Kidney (tissue), 14 donors: Measurements from ENCODE around the gene CDC34. TPM values are rescaled to one million over a fixed set of nuclear protein-coding genes. Genes with fewer than 3 reads are reported as not detected.

Source experiments
- DNase-seq, 5 donors: peaks; one replicate each; pipeline ENCODE4 v3.0.0-alpha.2; 2013 to 2020
- FAIRE-seq: peaks from 2 replicates; lab custom pipeline; 2012; peaks lifted over from hg19 to GRCh38; lab: Jason Lieb, UNC
- H3K27ac ChIP-seq, 2 donors: one replicate each; pipeline ENCODE4 v1.7.0; 2013; ENCODE audit warnings: low read depth in 2 of 2, low read length in 2 of 2, inconsistent platforms in 1 of 2
- H3K27me3 ChIP-seq: one replicate; pipeline ENCODE4 v1.7.1; 2013; ENCODE audit warnings: low read length, inconsistent platforms; ENCODE audit not compliant: control insufficient read depth, insufficient read depth
- H3K36me3 ChIP-seq, 3 donors: one replicate each; pipeline versions ENCODE4 v1.7.0 to v1.7.1; 2013; ENCODE audit warnings: low read length in 3 of 3, control low read depth in 1 of 3, inconsistent platforms in 1 of 3; ENCODE audit not compliant: insufficient read depth in 3 of 3, control insufficient read depth in 2 of 3
- H3K4me1 ChIP-seq, 3 donors: one replicate each; pipeline versions ENCODE4 v1.7.0 to v1.7.1; 2013; ENCODE audit warnings: low read length in 3 of 3, inconsistent platforms in 1 of 3, low read depth in 1 of 3; ENCODE audit not compliant: control insufficient read depth in 2 of 3, insufficient read depth in 2 of 3
- H3K4me3 ChIP-seq, 3 donors: one replicate each; pipeline versions ENCODE4 v1.7.0 to v1.8.1; 2013; ENCODE audit warnings: low read length in 3 of 3, control low read depth in 1 of 3, inconsistent platforms in 1 of 3
- H3K9ac ChIP-seq, 3 donors: one replicate each; pipeline versions ENCODE4 v1.7.0 to v1.7.1; 2013; ENCODE audit warnings: low read length in 3 of 3, control low read depth in 1 of 3, inconsistent platforms in 1 of 3
- H3K9me3 ChIP-seq, 3 donors: one replicate each; pipeline versions ENCODE4 v1.7.0 to v1.7.1; 2013; ENCODE audit warnings: low read length in 3 of 3, control low read depth in 1 of 3, inconsistent platforms in 1 of 3; ENCODE audit not compliant: control insufficient read depth in 2 of 3, insufficient read depth in 1 of 3
- CTCF ChIP-seq: IDR thresholded peaks from 3 replicates; pipeline ENCODE4 v1.5.1; 2012; ENCODE audit warnings: mild to moderate bottlenecking, moderate library complexity, borderline replicate concordance; ENCODE audit not compliant: insufficient read depth; ENCODE audit errors: extremely low read depth
- intact Hi-C: fragments of 100-400 bp; cut with DNase I; formaldehyde crosslinking; loops from one replicate; pipeline ENCODE4 v1.11.1; 2022
- polyA plus RNA-seq: library from polyadenylated mRNA; stranded (reverse); fragments of 350-450 nt; fragmentation: Illumina TruSeq; extraction: RNeasy Lipid Tissue Mini Kit (QIAGEN cat#74804); gene quantifications from one replicate; pipeline ENCODE4 v1.2.3, GENCODE V29; 2014; ENCODE audit warnings: low read depth, low replicate concordance; ENCODE audit not compliant: insufficient read depth
- total RNA-seq: library from RNA; stranded (reverse); fragmentation: NEBNext Ultra II Directional; extraction: Animal tissue kit (Norgen Biotek cat#: 25700); gene quantifications from one replicate; pipeline ENCODE4 v1.2.1, GENCODE V29; 2021
- donor health status: control.
- donor health status: control.
- donor health status: control.
- donor health status: control.
- donor health status: control.
- donor health status: DM: yes; HTN: yes; CAD: no.
- donor health status: Normal renal cell carcinoma (clear cell type).

Gene CDC34
- total and polyA plus RNA-seq, 2 donors from 2014 or later, result 33.8 to 72.3 TPM

GRCh38 chr19:554817-555216 is 23.3 kb downstream of the CDC34 start:
- intact Hi-C loops, result no loop called here

GRCh38 chr19:555474-555808 is 23.9 kb downstream of the CDC34 start:
- intact Hi-C loops, result no loop called here
- Histone ChIP-seq H3K9me3 (no peaks in the 10 kb centered on the region), H3K27ac (no peak overlapping the region), H3K27me3 (no peaks in the 10 kb centered on the region), H3K4me1 (peaks cover 0 to 2% (median 0%) of the 10 kb centered on the region in 3 donors), H3K36me3 (no peaks in the 10 kb centered on the region), H3K9ac (no peak overlapping the region), H3K4me3 (no peak overlapping the region)
- TF ChIP-seq CTCF, result no peak
- DNase-seq (peak in 1 of 5 donors; percentile 46), FAIRE-seq (no peak)

More at GRCh38 chr19:554817-555216, 23.3 kb downstream of the CDC34 start:
- FAIRE-seq, result no peak
- no peaks in the 10 kb centered on the region for H3K36me3 ChIP-seq
- H3K9me3 ChIP-seq, result no peaks in the 10 kb centered on the region
- no peaks in the 10 kb centered on the region for H3K27me3 ChIP-seq
- TF ChIP-seq CTCF, result no peak
- H3K4me1 ChIP-seq, result peaks cover 0 to 2% (median 0%) of the 10 kb centered on the region in 3 donors
- no peak overlapping the region for H3K27ac ChIP-seq
- DNase-seq, result peak in 1 of 5 donors; percentile 48
- H3K9ac ChIP-seq, result no peak overlapping the region
- H3K4me3 ChIP-seq, result no peak overlapping the region

- no peaks in the 10 kb centered on the region for H3K27me3 ChIP-seq
- no peak for TF ChIP-seq CTCF
- H3K36me3 ChIP-seq, result no peaks in the 10 kb centered on the region
- no peaks in the 10 kb centered on the region for H3K4me1 ChIP-seq
- no peak overlapping the region for H3K9ac ChIP-seq
- intact Hi-C loops, result no loop called here
- FAIRE-seq (no peak), DNase-seq (peak in 1 of 5 donors; percentile 65)
- H3K27ac ChIP-seq, result no peak overlapping the region
- H3K4me3 ChIP-seq, result no peak overlapping the region
- H3K9me3 ChIP-seq, result no peaks in the 10 kb centered on the region
These were observed 25.2 kb downstream of the CDC34 start for GRCh38 chr19:556611-557382.
